HTR-8/SVneo (cell line): ENCODE data around the gene ADAP1.

Experiments
- DNase-seq: peaks from one replicate; pipeline ENCODE4 v3.0.0; 2011; ENCODE audit warnings: low spot score, mixed read lengths; ENCODE audit not compliant: insufficient read length
- FAIRE-seq: peaks from 2 replicates; lab custom pipeline; 2011; peaks lifted over from hg19 to GRCh38; lab: Jason Lieb, UNC

Gene ADAP1

DNA sequence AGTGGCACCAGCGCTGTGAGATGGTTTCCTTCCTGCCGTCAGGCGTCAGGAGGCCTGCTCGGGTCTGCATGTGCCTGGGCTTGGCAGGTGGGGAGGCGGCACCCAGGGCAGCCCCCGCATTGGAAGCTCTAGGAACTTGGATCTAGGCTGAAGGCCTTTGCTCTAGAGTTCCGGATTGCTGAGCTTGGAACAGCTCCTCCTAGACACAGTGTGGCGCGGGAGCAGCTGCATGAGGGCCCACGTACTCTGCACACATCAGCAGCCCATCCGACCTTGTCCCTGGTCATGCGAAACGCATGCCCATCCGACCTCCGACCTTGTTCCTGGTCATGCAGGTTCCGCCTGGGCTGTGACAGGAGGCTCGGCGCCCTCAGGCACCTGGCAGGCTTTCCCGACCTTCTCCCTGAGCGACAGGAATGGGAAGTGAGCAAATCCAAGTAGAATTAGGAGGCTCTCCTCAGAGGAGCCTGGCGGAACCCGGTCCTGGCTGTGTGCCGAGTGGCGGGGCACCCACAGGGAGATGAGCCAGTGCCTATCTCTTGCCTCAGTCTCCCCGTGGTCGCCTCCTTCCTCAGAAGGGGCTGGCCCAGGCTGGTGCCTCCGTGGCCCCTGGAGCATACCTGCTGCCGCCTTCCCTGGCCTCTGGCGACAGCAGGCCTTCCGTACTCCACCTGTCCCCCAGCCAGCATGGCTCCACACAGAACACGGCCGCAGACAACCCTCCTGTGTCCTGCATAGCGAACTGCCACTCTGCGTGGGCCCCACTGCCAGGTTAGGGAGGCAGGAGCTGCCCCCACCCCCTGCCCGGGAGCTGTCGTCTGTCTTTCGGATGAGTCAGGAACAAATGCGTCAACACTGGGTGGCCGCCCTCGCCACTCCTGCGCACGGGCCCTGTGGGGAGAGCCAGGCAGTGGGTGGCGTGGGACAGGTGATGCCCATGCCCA is 66.1 kb downstream of the ADAP1 start:
- no peak for FAIRE-seq
- no peak for DNase-seq

DNA sequence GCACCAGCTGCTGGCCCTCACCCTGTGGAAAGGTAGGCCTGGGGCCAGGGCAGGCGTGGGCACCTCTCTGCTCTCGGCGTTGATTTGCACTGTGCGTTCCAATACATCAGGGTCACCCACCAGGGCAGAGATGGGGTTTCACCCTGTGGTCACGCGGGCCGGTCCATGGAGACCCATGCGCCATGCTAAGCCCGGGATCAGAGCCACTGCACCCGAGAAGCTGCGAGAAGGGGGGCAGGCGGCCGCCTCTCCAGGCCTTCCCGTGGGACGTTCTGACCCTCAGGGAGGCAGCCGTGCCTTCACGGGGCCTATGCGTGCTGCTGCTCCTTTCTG is 67.0 kb downstream of the ADAP1 start:
- DNase-seq (no peak), FAIRE-seq (no peak)

GRCh38 chr7:886626-887487 is 67.6 kb downstream of the ADAP1 start:
- FAIRE-seq, result peak; percentile 69

DNA sequence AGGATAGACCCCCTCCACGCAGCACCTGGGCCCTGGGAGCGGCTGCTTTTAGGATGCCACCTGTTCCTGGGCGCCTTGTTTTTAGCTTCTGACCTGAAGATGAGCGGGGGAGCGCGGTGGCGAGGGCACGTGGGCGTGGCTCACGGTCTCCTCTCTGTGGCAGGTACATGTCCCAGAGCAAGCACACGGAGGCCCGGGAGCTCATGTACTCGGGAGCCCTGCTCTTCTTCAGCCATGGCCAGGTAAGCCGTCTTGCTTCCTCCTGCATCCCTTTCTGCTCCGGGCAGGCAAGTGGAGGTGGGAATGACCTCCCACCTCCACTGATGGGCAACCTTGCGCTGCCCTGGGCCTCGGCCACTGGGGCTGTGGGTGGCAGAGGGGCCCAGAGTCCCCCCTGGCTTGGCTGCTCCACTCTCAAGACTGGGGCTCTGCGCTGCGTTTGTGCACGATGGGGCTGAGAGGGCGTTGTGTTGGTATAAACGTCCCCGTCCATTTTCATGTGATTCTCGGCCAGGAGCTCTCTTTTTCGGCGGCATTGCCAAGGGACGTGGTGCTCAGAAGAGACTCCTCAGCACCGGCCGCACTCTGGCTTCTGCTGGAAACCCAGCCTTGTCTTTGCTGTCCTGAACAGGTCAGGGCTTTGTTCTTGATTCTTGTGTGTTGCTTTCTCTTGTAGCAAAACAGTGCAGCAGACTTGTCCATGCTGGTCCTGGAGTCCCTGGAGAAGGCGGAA is 68.4 kb downstream of the ADAP1 start:
- DNase-seq, result no peak
- FAIRE-seq, result peak; percentile 58

More at GRCh38 chr7:886626-887487, 67.6 kb downstream of the ADAP1 start:
- no peak for DNase-seq

DNA sequence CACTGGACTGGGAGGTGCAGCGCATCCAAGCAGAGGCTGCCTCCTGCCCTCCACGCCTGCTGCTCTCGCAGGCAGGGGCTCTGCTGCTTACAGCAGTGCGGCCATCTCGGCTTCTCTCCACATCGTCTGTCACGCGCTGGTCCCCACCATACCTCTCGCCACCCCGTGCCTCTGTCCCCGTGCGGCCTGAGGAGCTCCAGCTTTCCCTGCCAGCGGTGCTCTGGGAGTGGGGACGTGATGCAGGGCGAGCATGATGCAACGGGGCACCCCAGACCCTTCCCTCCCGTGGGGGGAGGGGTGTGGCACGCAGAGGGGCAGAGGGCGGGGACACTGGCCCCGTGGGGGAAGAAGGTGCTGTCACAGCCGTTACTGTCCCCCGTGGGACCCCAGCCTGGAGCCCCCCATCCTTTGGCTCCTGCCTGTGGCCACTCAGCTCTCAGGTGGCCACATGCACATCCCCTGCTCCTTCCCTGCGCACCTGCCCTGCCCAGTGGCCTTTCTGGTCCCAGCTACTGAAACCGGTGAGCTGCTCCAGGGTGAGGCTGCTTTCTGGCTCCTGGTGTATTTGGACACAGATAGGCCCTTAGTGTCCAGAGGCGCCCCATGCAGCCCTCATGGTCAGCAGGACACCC is 69.1 kb downstream of the ADAP1 start:
- DNase-seq (no peak), FAIRE-seq (peak; percentile 63)

GRCh38 chr7:884191-885003 is 70.1 kb downstream of the ADAP1 start:
- FAIRE-seq, result no peak
- no peak for DNase-seq

DNA sequence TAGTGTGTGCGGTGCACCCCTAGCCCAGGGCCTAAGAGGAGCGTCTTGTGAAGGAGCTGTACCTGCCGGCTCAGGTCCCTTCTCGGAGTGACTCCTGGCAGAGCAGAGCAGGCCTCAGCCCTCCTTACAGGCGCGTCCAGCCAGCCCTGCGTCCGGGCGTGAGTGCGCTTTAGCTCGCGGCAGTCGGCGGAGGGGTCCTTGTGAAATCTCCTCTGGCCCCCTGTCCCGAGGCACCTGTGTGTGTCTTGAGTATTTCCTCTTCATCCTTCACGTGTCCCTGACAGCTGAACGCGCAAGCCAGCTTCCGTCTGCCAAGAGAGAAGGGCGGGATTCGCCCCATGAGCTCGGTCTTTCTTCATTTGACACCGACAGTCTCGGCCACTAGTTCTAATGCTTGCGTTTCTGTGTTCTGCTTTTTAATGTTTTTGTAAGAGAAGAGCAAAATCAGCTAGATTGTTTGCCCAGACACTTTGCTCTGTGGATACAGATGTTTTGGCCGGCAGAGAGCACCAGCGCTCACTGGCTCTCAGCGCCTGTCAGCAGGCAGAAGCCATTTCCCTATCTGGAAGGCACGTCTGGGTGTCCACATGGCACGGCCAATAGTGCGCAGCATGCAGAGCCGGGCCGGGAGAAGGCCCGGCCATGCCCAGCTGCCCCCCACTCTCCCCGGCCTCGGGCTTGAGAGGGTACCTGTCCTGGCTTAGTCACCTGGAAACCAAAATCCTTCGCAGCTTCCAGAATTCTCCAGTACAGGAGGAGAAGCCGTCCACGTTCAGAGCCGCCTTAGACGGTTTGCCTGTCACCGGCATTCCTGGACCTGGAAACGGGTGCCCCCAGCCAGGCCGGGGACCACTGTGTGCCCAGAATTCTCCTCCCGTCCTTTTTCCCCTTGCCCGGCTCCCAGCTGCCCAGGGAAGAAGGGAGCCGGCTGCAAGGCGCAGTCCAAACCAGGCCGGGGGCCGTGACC is 71.1 kb downstream of the ADAP1 start:
- no peak for FAIRE-seq
- DNase-seq, result no peak

DNA sequence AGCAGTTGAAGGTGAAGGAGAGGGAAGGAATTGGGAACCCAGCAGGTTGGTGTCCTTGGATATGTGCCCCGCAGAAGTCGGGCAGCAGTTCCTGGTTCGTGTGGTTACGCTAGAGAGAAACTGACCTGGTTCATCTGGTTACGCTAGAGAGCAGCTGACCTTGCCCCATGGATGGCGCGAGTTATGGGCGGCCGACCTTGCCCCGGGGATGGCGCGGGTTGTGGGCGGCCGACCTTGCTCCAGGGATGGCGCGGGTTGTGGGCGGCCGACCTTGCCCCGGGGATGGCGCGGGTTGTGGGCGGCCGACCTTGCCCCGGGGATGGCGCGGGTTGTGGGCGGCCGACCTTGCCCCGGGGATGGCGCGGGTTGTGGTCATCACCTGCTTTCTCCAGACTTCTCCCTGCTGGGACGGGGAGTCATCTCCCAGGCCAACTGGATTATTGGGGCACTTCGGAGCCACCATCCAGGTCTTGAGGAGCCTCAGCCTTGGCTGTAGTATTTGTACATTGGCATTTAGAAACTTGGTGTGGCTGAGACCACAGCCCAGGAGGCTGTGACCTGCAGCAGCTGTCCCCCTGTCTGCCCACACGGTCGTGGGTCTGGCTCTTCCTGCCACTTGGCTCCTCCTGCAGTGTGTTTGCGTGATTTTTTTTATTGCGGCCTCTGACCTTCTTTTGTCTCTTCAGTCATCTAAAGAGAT is 72.0 kb downstream of the ADAP1 start:
- DNase-seq (no peak), FAIRE-seq (no peak)

GRCh38 chr7:881441-882234 is 72.8 kb downstream of the ADAP1 start:
- FAIRE-seq (no peak), DNase-seq (no peak)

DNA sequence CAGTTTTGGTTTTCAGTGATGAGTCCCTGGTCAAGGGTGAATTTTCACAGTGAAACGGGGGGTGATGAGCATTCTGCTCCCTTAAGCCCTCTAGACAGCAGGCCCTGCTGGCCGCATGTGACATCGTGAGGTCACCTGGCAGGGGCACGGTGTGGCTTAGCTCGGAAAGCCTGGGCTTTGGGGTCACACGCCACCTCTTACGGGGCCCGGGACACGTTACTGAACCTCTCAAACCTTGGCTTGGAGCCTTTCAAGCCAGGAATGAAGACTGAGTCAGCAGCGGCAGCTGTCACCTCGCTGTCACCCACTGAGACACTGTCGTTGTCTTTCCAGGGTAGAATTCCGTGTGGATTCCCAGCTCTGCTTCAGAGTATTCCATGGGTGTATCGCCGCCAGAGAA is 74.0 kb downstream of the ADAP1 start:
- DNase-seq, result no peak
- no peak for FAIRE-seq

DNA sequence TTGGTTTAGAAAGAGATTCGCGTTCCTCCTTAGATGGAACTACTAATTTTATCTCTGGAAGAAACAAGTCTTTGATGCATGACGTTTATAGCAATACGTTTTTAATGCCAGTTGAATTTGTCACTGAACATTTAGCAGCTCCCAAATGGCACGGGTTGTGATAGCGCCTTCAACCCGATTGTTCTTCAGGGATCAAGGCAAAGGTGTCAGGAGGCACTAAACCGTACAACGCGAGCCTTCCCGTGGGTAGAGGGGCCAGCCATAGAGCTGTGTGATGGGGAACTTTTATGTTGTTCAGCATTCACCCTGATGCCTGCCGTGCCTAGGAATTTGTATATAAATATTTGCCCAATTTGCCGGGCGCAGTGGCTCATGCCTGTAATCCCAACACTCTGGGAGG is 74.8 kb downstream of the ADAP1 start:
- FAIRE-seq (no peak), DNase-seq (no peak)

- FAIRE-seq, result no peak
- no peak for DNase-seq
Observed at GRCh38 chr7:879093-879492, 75.4 kb downstream of the ADAP1 start.

GRCh38 chr7:877312-878232 is 76.9 kb downstream of the ADAP1 start:
- DNase-seq (no peak), FAIRE-seq (no peak)

GRCh38 chr7:876972-877311 is 77.5 kb downstream of the ADAP1 start:
- FAIRE-seq (no peak), DNase-seq (no peak)

- FAIRE-seq (peak; percentile 100), DNase-seq (peak; percentile 96)
Observed at GRCh38 chr7:876077-876971, 78.2 kb downstream of the ADAP1 start, which contains the start of gene GET4. TSS of gene GET4 (plus strand) at chr7:876554. CDS start at chr7:876646, 92 bp downstream.
